Measurements from ENCODE around the gene HENMT1.

Gene HENMT1

DNA sequence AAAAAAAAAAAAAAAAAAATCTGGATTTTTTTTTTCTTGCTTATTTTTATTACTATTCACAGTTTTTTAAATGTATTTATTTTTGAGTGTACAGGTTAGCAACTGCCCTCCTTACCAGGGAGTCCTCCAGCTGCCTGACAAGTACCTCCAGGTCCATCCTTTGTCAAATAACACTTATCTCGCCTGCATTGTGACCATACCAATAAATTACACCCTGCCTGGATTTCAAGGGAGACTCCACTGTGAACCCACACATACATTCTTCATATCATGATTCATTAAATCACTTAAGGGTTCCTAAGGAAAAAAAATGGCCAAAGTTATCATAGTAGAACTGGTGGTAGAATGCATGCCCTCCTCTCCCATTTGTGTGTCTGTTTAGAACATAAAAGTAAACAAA is 62.6 kb downstream of the HENMT1 start:
- no peak for DNase-seq
- in situ Hi-C loops (cut with HindIII; ENCODE audit: low pct_ligation_motif_present, low pct_unique_long_range_greater_than_20kb, low sequenced_read_pairs) = no loop called here

Data from ACHN (cell line).